GM12878 (cell line): ENCODE data around the gene CFDP1. TPM values are rescaled to one million over a fixed set of nuclear protein-coding genes. Genes with fewer than 3 reads are reported as not detected.

Experiments
- ATAC-seq: fragments of 200-7000 bp; cut with Tn5 transposase; 3 replicates; pipeline ENCODE4 v1.9.1; 2020; ENCODE audit warnings: mild to moderate bottlenecking, moderate library complexity
- BruUV-seq: library from RNA; stranded (reverse); fragments of 400-500 nt; replicated peaks from 2 replicates; lab custom pipeline; 2021; lab: Mats Ljungman, UMichigan
- CTCF ChIA-PET: fragments of 300-600 bp; sonication (Branson Sonifier 250); formaldehyde crosslinking; extraction: SDS; loops from one replicate; lab custom pipeline; 2021; ENCODE audit warnings: inconsistent platforms; lab: Yijun Ruan, JAX
- POLR2A ChIA-PET: fragments of 350-600 bp; formaldehyde crosslinking; extraction: SDS; loops from one replicate; lab custom pipeline; 2021; ENCODE audit warnings: inconsistent platforms; lab: Charles Lee
- RAD21 ChIA-PET: fragments of 300-600 bp; sonication (Branson Sonifier 250); formaldehyde crosslinking; loops from one replicate; lab custom pipeline; 2023; ENCODE audit warnings: antibody characterized with exemption; ENCODE audit not compliant: unreplicated experiment; lab: Charles Lee
- SMC1A ChIA-PET: fragments of 300-600 bp; sonication (Branson Sonifier 250); formaldehyde crosslinking; loops from one replicate; lab custom pipeline; 2023; ENCODE audit not compliant: unreplicated experiment, uncharacterized antibody; lab: Charles Lee
- DNase-seq: peaks from one replicate; pipeline ENCODE4 v3.0.0-alpha.2; 2011; ENCODE audit warnings: low read depth, low spot score
- FAIRE-seq: peaks from 3 replicates; lab custom pipeline; 2011; peaks lifted over from hg19 to GRCh38; lab: Jason Lieb, UNC
- H2AFZ ChIP-seq: 2 replicates; pipeline ENCODE4 v1.6.0; 2011; ENCODE audit warnings: low read depth, low read length, control low read depth; ENCODE audit not compliant: control insufficient read depth
- H3K27ac ChIP-seq: 2 replicates; pipeline ENCODE4 v1.5.1; 2011; ENCODE audit warnings: control low read depth; ENCODE audit not compliant: control insufficient read depth, insufficient read depth
- H3K27me3 ChIP-seq, 2 experiments: replicated peaks in 1 of 2; 2 replicates each; pipeline versions ENCODE4 v1.6.0 to v1.6.1; 2011; ENCODE audit warnings: low read length in 1 of 2; ENCODE audit not compliant: control insufficient read depth in 2 of 2, insufficient read depth in 2 of 2
- H3K36me3 ChIP-seq, 2 experiments: 2 replicates each; pipeline ENCODE4 v1.5.1; 2011; ENCODE audit warnings: low read length in 1 of 2; ENCODE audit not compliant: control insufficient read depth in 2 of 2, insufficient read depth in 2 of 2
- H3K4me1 ChIP-seq: 2 replicates; pipeline ENCODE4 v1.6.1; 2011; ENCODE audit warnings: mild to moderate bottlenecking, low read length, moderate library complexity, mixed read lengths; ENCODE audit not compliant: control insufficient read depth, insufficient read depth
- H3K4me2 ChIP-seq: 2 replicates; pipeline ENCODE4 v1.6.0; 2011; ENCODE audit warnings: control low read depth; ENCODE audit not compliant: control insufficient read depth, insufficient read depth
- H3K4me3 ChIP-seq: fragments of 200-600 bp; sonication (generic); 2 replicates; pipeline ENCODE4 v1.5.1; 2016
- H3K79me2 ChIP-seq: 2 replicates; pipeline ENCODE4 v1.6.0; 2011; ENCODE audit warnings: low read length; ENCODE audit not compliant: control insufficient read depth, insufficient read depth
- H3K9ac ChIP-seq: 2 replicates; pipeline ENCODE4 v1.8.0; 2011; ENCODE audit warnings: low read length, control low read depth, mixed read lengths; ENCODE audit not compliant: control insufficient read depth, insufficient read depth
- H3K9me3 ChIP-seq: replicated peaks from 3 replicates; pipeline ENCODE4 v1.5.1; 2011; ENCODE audit warnings: mild to moderate bottlenecking, low read length; ENCODE audit not compliant: control insufficient read depth, insufficient read depth
- H4K20me1 ChIP-seq: 2 replicates; pipeline ENCODE4 v1.6.0; 2011; ENCODE audit not compliant: control insufficient read depth, insufficient read depth
- ATF7 ChIP-seq: fragments of 450-650 bp; IDR thresholded peaks from 2 replicates; pipeline ENCODE4 v1.6.1; 2016; ENCODE audit warnings: low read depth, mild to moderate bottlenecking
- BHLHE40 ChIP-seq, 2 experiments: fragments of 450-650 bp in 1 of 2; IDR thresholded peaks; 2 replicates each; pipeline ENCODE4 v1.6.1; 2011 to 2017; ENCODE audit warnings: low read depth in 2 of 2, borderline replicate concordance in 1 of 2, improper control_type of control experiment in 1 of 2, low read length in 1 of 2, mild to moderate bottlenecking in 1 of 2
- HDAC6 ChIP-seq: fragments of 200-600 bp; sonication (generic); IDR thresholded peaks from one replicate; pipeline ENCODE4 v1.8.0; 2017; ENCODE audit warnings: antibody characterized with exemption; ENCODE audit not compliant: unreplicated experiment
- JUNB ChIP-seq: IDR thresholded peaks from 2 replicates; pipeline ENCODE4 v1.6.1; 2016; ENCODE audit warnings: antibody characterized with exemption, mild to moderate bottlenecking
- KAT2A ChIP-seq: conservative IDR thresholded peaks from 2 replicates; pipeline ENCODE4 v1.6.1; 2011; ENCODE audit warnings: low read depth, low read length; ENCODE audit not compliant: control insufficient read depth
- NFIC ChIP-seq: IDR thresholded peaks from 2 replicates; pipeline ENCODE4 v1.6.1; 2012; ENCODE audit warnings: low read depth, mild to moderate bottlenecking, inconsistent platforms, low read length, moderate library complexity
- RB1 ChIP-seq: fragments of 450-650 bp; formaldehyde crosslinking; IDR thresholded peaks from 2 replicates; pipeline ENCODE4 v1.6.1; 2017; ENCODE audit warnings: mild to moderate bottlenecking, borderline replicate concordance
- SMAD5 ChIP-seq: IDR thresholded peaks from 2 replicates; pipeline ENCODE4 v1.6.1; 2016; ENCODE audit warnings: antibody characterized with exemption, low read depth
- SREBF2 ChIP-seq: IDR thresholded peaks from 2 replicates; pipeline ENCODE4 v1.6.1; 2012; ENCODE audit warnings: mild to moderate bottlenecking, low read length
- WGBS: methylation state at CpG from one replicate; pipeline ENCODE4 v1.1.6; 2016; ENCODE audit warnings: low lambda C conversion rate; ENCODE audit not compliant: insufficient replicate concordance, insufficient coverage; ENCODE audit errors: missing lambda C conversion rate; 5-methylcytosine and 5-hydroxymethylcytosine counted together
- in situ Hi-C: fragments of 300-500 bp; cut with MboI; formaldehyde crosslinking; loops from 9 replicates; pipeline ENCODE4 v1.14.3; 2018; ENCODE audit warnings: mixed read lengths
- intact Hi-C: fragments of 100-400 bp; cut with micrococcal nuclease; formaldehyde crosslinking; loops from one replicate; pipeline ENCODE4 v1.14.2; 2022; ENCODE audit not compliant: unreplicated experiment
- polyA plus RNA-seq, 11 experiments: library from polyadenylated mRNA; depleted of rRNA in 4 of 11; unstranded in 6 of 11; stranded (reverse) in 5 of 11; fragments of >200 nt; fragmentation: Nextera tagmentation in 4 of 11; fragmentation: Illumina TruSeq in 1 of 11; extraction: Ambion mirVana in 4 of 11; extraction: Trizol in 1 of 11; gene quantifications; 1 replicate in 1 of 11; 2 replicates in 10 of 11; pipeline versions ENCODE4 v1.2.1 to v1.2.3, GENCODE V29; 2011 to 2016; ENCODE audit warnings: inconsistent platforms in 2 of 11, missing spikeins in 2 of 11, low read depth in 1 of 11
- total RNA-seq, 4 experiments: library from RNA; depleted of rRNA in 3 of 4; stranded (reverse); fragments of >200 nt in 3 of 4; fragmentation: Illumina TruSeq in 1 of 4; extraction: Trizol in 1 of 4; gene quantifications; 2 replicates each; pipeline versions ENCODE4 v1.2.1 to v1.2.3, GENCODE V29; 2013 to 2021

CFDP1 gene
- total and polyA plus RNA-seq, 10 of the 15 experiments (the other 5 are each of a cell fraction or from before 2014, with no cell fraction given): 22.3 to 64.8 (median 36.7) TPM

GRCh38 chr16:75250089-75250808, 183.1 kb downstream of the CFDP1 start:
- H3K79me2 ChIP-seq: no peaks in the 10 kb centered on the region; the same call in 1 of the 2 replicates
- peaks cover 16% of the 10 kb centered on the region for H4K20me1 ChIP-seq
- peak overlapping the region; percentile 86 for H3K4me2 ChIP-seq
- FAIRE-seq: no peak
- H3K9me3 ChIP-seq: no peaks in the 10 kb centered on the region
- 6% methylated on average over 29 of the region's 29 CpGs for WGBS
- no peak for DNase-seq
- H3K4me3 ChIP-seq: peak overlapping the region; percentile 61
- H3K36me3 ChIP-seq: no peaks in the 10 kb centered on the region
- ChIA-PET POLR2A (interaction anchor here (0.6 to 1.6 kb wide), 3 partner anchors 55 to 388 kb away, joined by 3 to 6 read pairs (median 5); no protein-coding TSS in a partner anchor), RAD21 (interaction anchor here (0.6 to 1.8 kb wide), 6 partner anchors 9 to 141 kb away, joined by 3 to 9 read pairs (median 4); no protein-coding TSS in a partner anchor), SMC1A (interaction anchor here (1.1 to 1.9 kb wide), 3 partner anchors 67 to 135 kb away, joined by 3 to 8 read pairs (median 5); no protein-coding TSS in a partner anchor), CTCF (interaction anchor here (0.7 to 1.9 kb wide), 6 partner anchors 16 to 152 kb away, joined by 3 to 11 read pairs (median 4); no protein-coding TSS in a partner anchor)
- TF ChIP-seq NFIC (no peak), KAT2A (no peak), HDAC6 (no peak), SREBF2 (no peak), ATF7 (no peak), RB1 (no peak), JUNB (no peak), BHLHE40 (IDR thresholded peaks at IDR 0.05; ENCODE audit: borderline replicate concordance in 1 of 2, low read depth in 2 of 2, low read length in 1 of 2) (0 out of 4 replicates have a peak, but pooled peaks of 1 of the 2 experiments have one; percentile 29), SMAD5 (no peak)
- peaks cover 9% of the 10 kb centered on the region for H3K4me1 ChIP-seq
- H3K27me3 ChIP-seq: peaks cover 0 to 4% of the 10 kb centered on the region in 2 experiments; a peak in 1 of 4 replicates
- intact Hi-C loops: no loop called here
- peak overlapping the region; percentile 47 for H3K9ac ChIP-seq
- H2AFZ ChIP-seq: no peak overlapping the region
- BruUV-seq: no TSS peak
- no peak overlapping the region for H3K27ac ChIP-seq
- no peak for ATAC-seq
- in situ Hi-C loops: no loop called here
